K562 (cell line): ENCODE results near the gene PFN3. TPM values are rescaled to one million over a fixed set of nuclear protein-coding genes. Genes with fewer than 3 reads are reported as not detected.
"Not testable (repeated sequence)": the region's sequence is repeated elsewhere in the genome, so short reads cannot be mapped to it uniquely, and the experiment has no call there.

ENCODE experiments used
- ATAC-seq: fragments of 200-7000 bp; cut with Tn5 transposase; 3 replicates; pipeline ENCODE4 v1.9.1; 2020; ENCODE audit warnings: moderate library complexity
- BruUV-seq: library from RNA; stranded (reverse); fragments of 400-500 nt; replicated peaks from 2 replicates; lab custom pipeline; 2021; lab: Mats Ljungman, UMichigan
- CTCF ChIA-PET: fragments of 300-600 bp; formaldehyde crosslinking; extraction: SDS; loops from one replicate; lab custom pipeline; 2021; ENCODE audit warnings: low intra/inter-chr PET ratio; lab: Yijun Ruan, JAX
- POLR2A ChIA-PET: fragments of 300-600, 350-650 bp; sonication (Branson Sonifier 250); formaldehyde crosslinking; extraction: SDS; loops from one replicate; lab custom pipeline; 2021; ENCODE audit warnings: antibody characterized with exemption, inconsistent platforms; lab: Yijun Ruan, JAX
- DNase-seq, 4 experiments: peaks; one replicate each; pipeline versions ENCODE4 v3.0.0 to v3.0.0-alpha.2; 2011 to 2018; ENCODE audit warnings: low spot score in 3 of 4, mixed read lengths in 3 of 4; ENCODE audit errors: extremely low read depth in 1 of 4
- FAIRE-seq: peaks from 2 replicates; lab custom pipeline; 2011; peaks lifted over from hg19 to GRCh38; lab: Jason Lieb, UNC
- H2AFZ ChIP-seq: 2 replicates; pipeline ENCODE4 v1.6.0; 2011; ENCODE audit warnings: low read depth, low read length, control low read depth, inconsistent platforms
- H3K27ac ChIP-seq: fragments of 200-600 bp; 3 replicates; pipeline ENCODE4 v1.8.0; 2011; ENCODE audit warnings: low read depth, mild to moderate bottlenecking, control low read depth, inconsistent platforms, low read length, moderate library complexity, mixed read lengths; ENCODE audit errors: extremely low read depth
- H3K27me3 ChIP-seq, 2 experiments: fragments of 300-600 bp in 1 of 2; 2 replicates in 1 of 2; 3 replicates in 1 of 2; pipeline versions ENCODE4 v1.6.0 to v1.8.0; 2011; ENCODE audit warnings: inconsistent platforms in 2 of 2, low read length in 2 of 2, mild to moderate bottlenecking in 1 of 2, mixed read lengths in 1 of 2, moderate library complexity in 1 of 2; ENCODE audit not compliant: control insufficient read depth in 2 of 2, insufficient read depth in 2 of 2
- H3K36me3 ChIP-seq: fragments of 300-600 bp; 3 replicates; pipeline ENCODE4 v1.8.0; 2011; ENCODE audit warnings: mild to moderate bottlenecking, low read length, inconsistent platforms; ENCODE audit not compliant: control insufficient read depth, insufficient read depth
- H3K4me1 ChIP-seq, 2 experiments: fragments of 200-600 bp in 1 of 2; replicated peaks in 1 of 2; 2 replicates in 1 of 2; 3 replicates in 1 of 2; pipeline versions ENCODE4 v1.5.1 to v1.8.0; 2011; ENCODE audit warnings: inconsistent platforms in 2 of 2, low read length in 2 of 2, mild to moderate bottlenecking in 1 of 2, mixed read lengths in 1 of 2, moderate library complexity in 1 of 2; ENCODE audit not compliant: control insufficient read depth in 2 of 2, insufficient read depth in 2 of 2
- H3K4me2 ChIP-seq: 2 replicates; pipeline ENCODE4 v1.6.1; 2011; ENCODE audit warnings: low read length, control low read depth, inconsistent platforms, mixed read lengths; ENCODE audit not compliant: insufficient read depth
- H3K4me3 ChIP-seq: fragments of 200-600 bp; sonication (generic), shearing (Covaris generic); 2 replicates; pipeline ENCODE4 v1.5.1; 2016; ENCODE audit warnings: control low read depth, inconsistent platforms
- H3K79me2 ChIP-seq: fragments of 200-600 bp; 3 replicates; pipeline ENCODE4 v1.8.0; 2011; ENCODE audit warnings: low read length, inconsistent platforms; ENCODE audit not compliant: control insufficient read depth, insufficient read depth
- H3K9ac ChIP-seq, 2 experiments: 2 replicates each; pipeline versions ENCODE4 v1.6.0 to v1.6.1; 2011; ENCODE audit warnings: low read depth in 2 of 2, low read length in 2 of 2, control low read depth in 1 of 2, inconsistent platforms in 1 of 2, mild to moderate bottlenecking in 1 of 2, mixed read lengths in 1 of 2; ENCODE audit not compliant: insufficient read depth in 1 of 2
- H3K9me1 ChIP-seq: one replicate; pipeline ENCODE4 v1.6.0; 2011; ENCODE audit warnings: inconsistent platforms, mild to moderate bottlenecking, low read length, moderate library complexity; ENCODE audit not compliant: control insufficient read depth, insufficient read depth
- H3K9me3 ChIP-seq: replicated peaks from 2 replicates; pipeline ENCODE4 v1.5.1; 2011; ENCODE audit warnings: low read depth, low read length, inconsistent platforms; ENCODE audit not compliant: control insufficient read depth, insufficient read depth
- H4K20me1 ChIP-seq: replicated peaks from 2 replicates; pipeline ENCODE4 v1.6.1; 2011; ENCODE audit warnings: low read length, inconsistent platforms, mixed read lengths; ENCODE audit not compliant: control insufficient read depth, insufficient read depth
- BACH1 ChIP-seq: fragments of 200-800 bp; sonication (Bioruptor generic); IDR thresholded peaks from 2 replicates; pipeline ENCODE4 v1.6.1; 2016; ENCODE audit warnings: missing genetic modification characterization, missing compliant biosample characterization
- WGBS: fragments of 100-300 bp; shearing (Covaris generic); methylation state at CpG from one replicate; pipeline ENCODE4 v1.1.6; 2016; ENCODE audit warnings: low coverage, mixed read lengths; ENCODE audit not compliant: insufficient coverage; ENCODE audit errors: missing lambda C conversion rate; 5-methylcytosine and 5-hydroxymethylcytosine counted together
- in situ Hi-C: fragments of 300-500 bp; cut with MboI; formaldehyde crosslinking; loops from 4 replicates; pipeline ENCODE4 v1.15.0; 2018; ENCODE audit warnings: inconsistent platforms, mixed read lengths
- intact Hi-C: fragments of 100-400 bp; cut with micrococcal nuclease; formaldehyde crosslinking; loops from 2 replicates; pipeline ENCODE4 v1.14.2; 2022
- polyA plus RNA-seq, 8 experiments: library from polyadenylated mRNA; depleted of rRNA in 4 of 8; stranded (reverse) in 5 of 8; unstranded in 3 of 8; fragments of >200 nt; fragmentation: Nextera tagmentation in 2 of 8; fragmentation: Illumina TruSeq in 1 of 8; extraction: Ambion mirVana in 2 of 8; extraction: Trizol in 1 of 8; gene quantifications; 2 replicates each; pipeline versions ENCODE4 v1.2.1 to v1.2.3, GENCODE V29; 2011 to 2014; ENCODE audit warnings: inconsistent platforms in 1 of 8, missing spikeins in 1 of 8
- total RNA-seq, 7 experiments: library from RNA; depleted of rRNA in 6 of 7; stranded (reverse); fragments of >200 nt in 6 of 7; fragmentation: Illumina TruSeq in 2 of 7; extraction: Trizol in 2 of 7; gene quantifications; 2 replicates each; pipeline versions ENCODE4 v1.2.1 to v1.2.3, GENCODE V29; 2011 to 2021; ENCODE audit warnings: low replicate concordance in 1 of 7
- TF ChIP-seq, protein P1 (sequence below), 2 experiments: fragments of 450-650 bp in 1 of 2; sonication (generic) in 1 of 2; formaldehyde crosslinking in 1 of 2; IDR thresholded peaks; 2 replicates each; pipeline versions ENCODE4 v1.7.1 to v1.9.0; 2016 to 2022; ENCODE audit warnings: inconsistent platforms in 1 of 2, mild to moderate bottlenecking in 1 of 2, missing genetic modification reagents in 1 of 2

Gene PFN3
- total and polyA plus RNA-seq, 9 of the 15 experiments (the other 6 are each of a cell fraction or from before 2014, with no cell fraction given): not detected

GRCh38 chr5:177376107-177376506, 24.4 kb downstream of the PFN3 start:
- Histone ChIP-seq H3K9me3 (no peaks in the 10 kb centered on the region), H3K9ac (no peak overlapping the region), H3K4me2 (no peak overlapping the region), H3K79me2 (no peaks in the 10 kb centered on the region; the same call in 2 of the 3 replicates)
- CTCF ChIA-PET: no interaction called here
- no peak for FAIRE-seq
- TF ChIP-seq, protein P1, sequence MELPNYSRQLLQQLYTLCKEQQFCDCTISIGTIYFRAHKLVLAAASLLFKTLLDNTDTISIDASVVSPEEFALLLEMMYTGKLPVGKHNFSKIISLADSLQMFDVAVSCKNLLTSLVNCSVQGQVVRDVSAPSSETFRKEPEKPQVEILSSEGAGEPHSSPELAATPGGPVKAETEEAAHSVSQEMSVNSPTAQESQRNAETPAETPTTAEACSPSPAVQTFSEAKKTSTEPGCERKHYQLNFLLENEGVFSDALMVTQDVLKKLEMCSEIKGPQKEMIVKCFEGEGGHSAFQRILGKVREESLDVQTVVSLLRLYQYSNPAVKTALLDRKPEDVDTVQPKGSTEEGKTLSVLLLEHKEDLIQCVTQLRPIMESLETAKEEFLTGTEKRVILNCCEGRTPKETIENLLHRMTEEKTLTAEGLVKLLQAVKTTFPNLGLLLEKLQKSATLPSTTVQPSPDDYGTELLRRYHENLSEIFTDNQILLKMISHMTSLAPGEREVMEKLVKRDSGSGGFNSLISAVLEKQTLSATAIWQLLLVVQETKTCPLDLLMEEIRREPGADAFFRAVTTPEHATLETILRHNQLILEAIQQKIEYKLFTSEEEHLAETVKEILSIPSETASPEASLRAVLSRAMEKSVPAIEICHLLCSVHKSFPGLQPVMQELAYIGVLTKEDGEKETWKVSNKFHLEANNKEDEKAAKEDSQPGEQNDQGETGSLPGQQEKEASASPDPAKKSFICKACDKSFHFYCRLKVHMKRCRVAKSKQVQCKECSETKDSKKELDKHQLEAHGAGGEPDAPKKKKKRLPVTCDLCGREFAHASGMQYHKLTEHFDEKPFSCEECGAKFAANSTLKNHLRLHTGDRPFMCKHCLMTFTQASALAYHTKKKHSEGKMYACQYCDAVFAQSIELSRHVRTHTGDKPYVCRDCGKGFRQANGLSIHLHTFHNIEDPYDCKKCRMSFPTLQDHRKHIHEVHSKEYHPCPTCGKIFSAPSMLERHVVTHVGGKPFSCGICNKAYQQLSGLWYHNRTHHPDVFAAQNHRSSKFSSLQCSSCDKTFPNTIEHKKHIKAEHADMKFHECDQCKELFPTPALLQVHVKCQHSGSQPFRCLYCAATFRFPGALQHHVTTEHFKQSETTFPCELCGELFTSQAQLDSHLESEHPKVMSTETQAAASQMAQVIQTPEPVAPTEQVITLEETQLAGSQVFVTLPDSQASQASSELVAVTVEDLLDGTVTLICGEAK (IDR thresholded peaks at IDR 0.05): peak; percentile 61
- TF ChIP-seq, protein P1 (CRISPR knock-in tag; IDR thresholded peaks at IDR 0.05): no peak
- no peak for TF ChIP-seq BACH1 (tag)
- TF ChIP-seq, all 486 proteins: peak for 1
- ATAC-seq (no peak), DNase-seq (no peak)
- H3K27ac ChIP-seq: no peak overlapping the region
- peaks cover 23% of the 10 kb centered on the region; the same call in 2 of the 3 replicates for H3K36me3 ChIP-seq
- no peaks in the 10 kb centered on the region for H3K27me3 ChIP-seq
- in situ Hi-C loops: no loop called here
- intact Hi-C loops: no loop called here
- H3K4me1 ChIP-seq: peaks cover 19 to 36% of the 10 kb centered on the region in 2 experiments
- H2AFZ ChIP-seq: no peak overlapping the region
- H3K9me1 ChIP-seq: peaks cover 4% of the 10 kb centered on the region
- no peak overlapping the region for H3K4me3 ChIP-seq
- H4K20me1 ChIP-seq: no peaks in the 10 kb centered on the region
- BruUV-seq: no TSS peak
- POLR2A ChIA-PET: no interaction called here
- 74% methylated on average over 11 of the region's 11 CpGs for WGBS

GRCh38 chr5:177375516-177375915, 24.9 kb downstream of the PFN3 start:
- H3K4me2 ChIP-seq, in situ Hi-C loops, H3K9me3 ChIP-seq, H3K9me1 ChIP-seq, H2AFZ ChIP-seq, DNase-seq, FAIRE-seq, H3K27ac ChIP-seq, H3K27me3 ChIP-seq, H3K4me3 ChIP-seq, CTCF ChIA-PET, H3K79me2 ChIP-seq, H4K20me1 ChIP-seq, intact Hi-C loops, ATAC-seq, H3K9ac ChIP-seq, BruUV-seq: not testable (repeated sequence)
- peaks cover 24% of the 10 kb centered on the region; the same call in 2 of the 3 replicates for H3K36me3 ChIP-seq
- WGBS: 34% methylated on average over 5 of the region's 5 CpGs
- POLR2A ChIA-PET: interaction anchor here (0.6 to 1.0 kb wide), 4 partner anchors 9 to 79 kb away, joined by 3 read pairs; no protein-coding TSS in a partner anchor
- peaks cover 21 to 40% of the 10 kb centered on the region in 2 experiments for H3K4me1 ChIP-seq
